K562 (cell line): ENCODE results near the gene ST6GALNAC6. TPM values are rescaled to one million over a fixed set of nuclear protein-coding genes. Genes with fewer than 3 reads are reported as not detected.

Experiments used
- ATAC-seq: fragments of 200-7000 bp; cut with Tn5 transposase; 3 replicates; pipeline ENCODE4 v1.9.1; 2020; ENCODE audit warnings: moderate library complexity
- BruUV-seq: library from RNA; stranded (reverse); fragments of 400-500 nt; replicated peaks from 2 replicates; lab custom pipeline; 2021; lab: Mats Ljungman, UMichigan
- CTCF ChIA-PET: fragments of 300-600 bp; formaldehyde crosslinking; extraction: SDS; loops from one replicate; lab custom pipeline; 2021; ENCODE audit warnings: low intra/inter-chr PET ratio; lab: Yijun Ruan, JAX
- POLR2A ChIA-PET: fragments of 300-600, 350-650 bp; sonication (Branson Sonifier 250); formaldehyde crosslinking; extraction: SDS; loops from one replicate; lab custom pipeline; 2021; ENCODE audit warnings: antibody characterized with exemption, inconsistent platforms; lab: Yijun Ruan, JAX
- DNase-seq, 4 experiments: peaks; one replicate each; pipeline versions ENCODE4 v3.0.0 to v3.0.0-alpha.2; 2011 to 2018; ENCODE audit warnings: low spot score in 3 of 4, mixed read lengths in 3 of 4; ENCODE audit errors: extremely low read depth in 1 of 4
- FAIRE-seq: peaks from 2 replicates; lab custom pipeline; 2011; peaks lifted over from hg19 to GRCh38; lab: Jason Lieb, UNC
- H2AFZ ChIP-seq: 2 replicates; pipeline ENCODE4 v1.6.0; 2011; ENCODE audit warnings: low read depth, low read length, control low read depth, inconsistent platforms
- H3K27ac ChIP-seq: fragments of 200-600 bp; 3 replicates; pipeline ENCODE4 v1.8.0; 2011; ENCODE audit warnings: low read depth, mild to moderate bottlenecking, control low read depth, inconsistent platforms, low read length, moderate library complexity, mixed read lengths; ENCODE audit errors: extremely low read depth
- H3K27me3 ChIP-seq, 2 experiments: fragments of 300-600 bp in 1 of 2; 2 replicates in 1 of 2; 3 replicates in 1 of 2; pipeline versions ENCODE4 v1.6.0 to v1.8.0; 2011; ENCODE audit warnings: inconsistent platforms in 2 of 2, low read length in 2 of 2, mild to moderate bottlenecking in 1 of 2, mixed read lengths in 1 of 2, moderate library complexity in 1 of 2; ENCODE audit not compliant: control insufficient read depth in 2 of 2, insufficient read depth in 2 of 2
- H3K36me3 ChIP-seq: fragments of 300-600 bp; 3 replicates; pipeline ENCODE4 v1.8.0; 2011; ENCODE audit warnings: mild to moderate bottlenecking, low read length, inconsistent platforms; ENCODE audit not compliant: control insufficient read depth, insufficient read depth
- H3K4me1 ChIP-seq, 2 experiments: fragments of 200-600 bp in 1 of 2; replicated peaks in 1 of 2; 2 replicates in 1 of 2; 3 replicates in 1 of 2; pipeline versions ENCODE4 v1.5.1 to v1.8.0; 2011; ENCODE audit warnings: inconsistent platforms in 2 of 2, low read length in 2 of 2, mild to moderate bottlenecking in 1 of 2, mixed read lengths in 1 of 2, moderate library complexity in 1 of 2; ENCODE audit not compliant: control insufficient read depth in 2 of 2, insufficient read depth in 2 of 2
- H3K4me2 ChIP-seq: 2 replicates; pipeline ENCODE4 v1.6.1; 2011; ENCODE audit warnings: low read length, control low read depth, inconsistent platforms, mixed read lengths; ENCODE audit not compliant: insufficient read depth
- H3K4me3 ChIP-seq: fragments of 200-600 bp; sonication (generic), shearing (Covaris generic); 2 replicates; pipeline ENCODE4 v1.5.1; 2016; ENCODE audit warnings: control low read depth, inconsistent platforms
- H3K79me2 ChIP-seq: fragments of 200-600 bp; 3 replicates; pipeline ENCODE4 v1.8.0; 2011; ENCODE audit warnings: low read length, inconsistent platforms; ENCODE audit not compliant: control insufficient read depth, insufficient read depth
- H3K9ac ChIP-seq, 2 experiments: 2 replicates each; pipeline versions ENCODE4 v1.6.0 to v1.6.1; 2011; ENCODE audit warnings: low read depth in 2 of 2, low read length in 2 of 2, control low read depth in 1 of 2, inconsistent platforms in 1 of 2, mild to moderate bottlenecking in 1 of 2, mixed read lengths in 1 of 2; ENCODE audit not compliant: insufficient read depth in 1 of 2
- H3K9me1 ChIP-seq: one replicate; pipeline ENCODE4 v1.6.0; 2011; ENCODE audit warnings: inconsistent platforms, mild to moderate bottlenecking, low read length, moderate library complexity; ENCODE audit not compliant: control insufficient read depth, insufficient read depth
- H3K9me3 ChIP-seq: replicated peaks from 2 replicates; pipeline ENCODE4 v1.5.1; 2011; ENCODE audit warnings: low read depth, low read length, inconsistent platforms; ENCODE audit not compliant: control insufficient read depth, insufficient read depth
- H4K20me1 ChIP-seq: replicated peaks from 2 replicates; pipeline ENCODE4 v1.6.1; 2011; ENCODE audit warnings: low read length, inconsistent platforms, mixed read lengths; ENCODE audit not compliant: control insufficient read depth, insufficient read depth
- EP400 ChIP-seq: fragments of 450-650 bp; IDR thresholded peaks from 2 replicates; pipeline ENCODE4 v1.6.1; 2017; ENCODE audit warnings: antibody characterized with exemption, mild to moderate bottlenecking, moderate library complexity
- ID3 ChIP-seq, 2 experiments: fragments of 250-450 bp in 1 of 2; fragments of 450-650 bp in 1 of 2; sonication (Bioruptor Pico) in 1 of 2; IDR thresholded peaks; 2 replicates each; pipeline versions ENCODE4 v1.6.1 to v1.8.0; 2016 to 2021; ENCODE audit warnings: mild to moderate bottlenecking in 2 of 2, moderate library complexity in 2 of 2, missing compliant biosample characterization in 1 of 2, missing genetic modification characterization in 1 of 2
- YY1 ChIP-seq, 3 experiments: IDR thresholded peaks; 2 replicates each; pipeline ENCODE4 v1.6.1; 2011; ENCODE audit warnings: low read length in 2 of 3, mild to moderate bottlenecking in 2 of 3, moderate library complexity in 2 of 3, borderline replicate concordance in 1 of 3, control low read depth in 1 of 3, low read depth in 1 of 3; ENCODE audit not compliant: insufficient read depth in 3 of 3, insufficient replicate concordance in 2 of 3, control insufficient read depth in 1 of 3, insufficient read length in 1 of 3; ENCODE audit errors: extremely low read depth in 1 of 3
- WGBS: fragments of 100-300 bp; shearing (Covaris generic); methylation state at CpG from one replicate; pipeline ENCODE4 v1.1.6; 2016; ENCODE audit warnings: low coverage, mixed read lengths; ENCODE audit not compliant: insufficient coverage; ENCODE audit errors: missing lambda C conversion rate; 5-methylcytosine and 5-hydroxymethylcytosine counted together
- in situ Hi-C: fragments of 300-500 bp; cut with MboI; formaldehyde crosslinking; loops from 4 replicates; pipeline ENCODE4 v1.15.0; 2018; ENCODE audit warnings: inconsistent platforms, mixed read lengths
- intact Hi-C: fragments of 100-400 bp; cut with micrococcal nuclease; formaldehyde crosslinking; loops from 2 replicates; pipeline ENCODE4 v1.14.2; 2022
- polyA plus RNA-seq, 8 experiments: library from polyadenylated mRNA; depleted of rRNA in 4 of 8; stranded (reverse) in 5 of 8; unstranded in 3 of 8; fragments of >200 nt; fragmentation: Nextera tagmentation in 2 of 8; fragmentation: Illumina TruSeq in 1 of 8; extraction: Ambion mirVana in 2 of 8; extraction: Trizol in 1 of 8; gene quantifications; 2 replicates each; pipeline versions ENCODE4 v1.2.1 to v1.2.3, GENCODE V29; 2011 to 2014; ENCODE audit warnings: inconsistent platforms in 1 of 8, missing spikeins in 1 of 8
- total RNA-seq, 7 experiments: library from RNA; depleted of rRNA in 6 of 7; stranded (reverse); fragments of >200 nt in 6 of 7; fragmentation: Illumina TruSeq in 2 of 7; extraction: Trizol in 2 of 7; gene quantifications; 2 replicates each; pipeline versions ENCODE4 v1.2.1 to v1.2.3, GENCODE V29; 2011 to 2021; ENCODE audit warnings: low replicate concordance in 1 of 7

ST6GALNAC6 gene
- total and polyA plus RNA-seq, 9 of the 15 experiments (the other 6 are each of a cell fraction or from before 2014, with no cell fraction given), result 0.13 to 23.0 (median 14.5) TPM

- POLR2A ChIA-PET, result no interaction called here
- WGBS, result 79% methylated on average over 17 of the region's 17 CpGs
- H3K4me2 ChIP-seq, result no peak overlapping the region
- no peak overlapping the region for H2AFZ ChIP-seq
- no TSS peak for BruUV-seq
- no peaks in the 10 kb centered on the region for H4K20me1 ChIP-seq
- FAIRE-seq, result no peak
- H3K79me2 ChIP-seq, result no peaks in the 10 kb centered on the region
- H3K27ac ChIP-seq, result no peak overlapping the region
- peaks cover 17 to 31% of the 10 kb centered on the region in 2 experiments; a peak in 4 of 5 replicates for H3K4me1 ChIP-seq
- TF ChIP-seq YY1 (IDR thresholded peaks at IDR 0.05; ENCODE audit: borderline replicate concordance in 1 of 3, control insufficient read depth in 1 of 3, extremely low read depth in 1 of 3, insufficient read depth in 3 of 3, insufficient read length in 1 of 3, insufficient replicate concordance in 2 of 3, low read depth in 1 of 3, low read length in 2 of 3) (no peak), ID3 (CRISPR knock-in tag; IDR thresholded peaks at IDR 0.05) (no peak), ID3 (tag; IDR thresholded peaks at IDR 0.05) (no peak), EP400 (no peak)
- TF ChIP-seq, all 486 proteins: peak for 0
- CTCF ChIA-PET, result no interaction called here
- H3K9ac ChIP-seq, result peak overlapping the region in 1 of 2 experiments; percentile 40; a peak in 1 of 4 replicates
- DNase-seq, result no peak
- no peak for ATAC-seq
- no peak overlapping the region for H3K4me3 ChIP-seq
- intact Hi-C loops, result no loop called here
- in situ Hi-C loops, result no loop called here
- peaks cover 17% of the 10 kb centered on the region for H3K9me3 ChIP-seq
- H3K36me3 ChIP-seq, result no peaks in the 10 kb centered on the region
- H3K27me3 ChIP-seq, result no peaks in the 10 kb centered on the region
- H3K9me1 ChIP-seq, result peaks cover 3% of the 10 kb centered on the region
These were observed 49.0 kb downstream of the ST6GALNAC6 start for GRCh38 chr9:127850286-127850830.
